HG02870 (cell line): Measurements from ENCODE around the gene ST8SIA2.

Source experiments
- ATAC-seq: cut with Tn5 transposase; IDR thresholded peaks from one replicate; pipeline ENCODE4 v1.9.1; 2021; ENCODE audit warnings: mild to moderate bottlenecking, moderate library complexity; ENCODE audit not compliant: unreplicated experiment

ST8SIA2 gene

DNA sequence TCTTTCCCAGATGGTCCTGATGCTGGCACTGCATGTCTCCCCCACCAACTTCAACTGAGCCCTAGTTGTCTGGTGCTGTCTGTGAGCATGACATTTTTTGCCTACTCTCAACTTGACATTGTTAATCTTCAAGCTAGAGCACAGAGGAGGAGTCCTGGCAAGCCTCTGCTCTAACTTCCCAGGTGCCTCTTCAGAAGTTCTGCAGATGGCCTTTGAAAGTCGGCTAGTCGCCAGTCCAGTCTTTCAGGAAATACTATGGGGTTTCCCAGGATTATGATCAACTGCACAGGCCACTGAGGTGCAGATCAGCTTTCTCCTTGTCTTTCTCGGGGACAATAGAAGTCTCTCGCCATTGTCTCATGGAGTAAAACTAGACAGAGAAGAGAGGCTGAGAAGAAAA lies 86.7 kb downstream of the ST8SIA2 start:
- ATAC-seq, result no peak

DNA sequence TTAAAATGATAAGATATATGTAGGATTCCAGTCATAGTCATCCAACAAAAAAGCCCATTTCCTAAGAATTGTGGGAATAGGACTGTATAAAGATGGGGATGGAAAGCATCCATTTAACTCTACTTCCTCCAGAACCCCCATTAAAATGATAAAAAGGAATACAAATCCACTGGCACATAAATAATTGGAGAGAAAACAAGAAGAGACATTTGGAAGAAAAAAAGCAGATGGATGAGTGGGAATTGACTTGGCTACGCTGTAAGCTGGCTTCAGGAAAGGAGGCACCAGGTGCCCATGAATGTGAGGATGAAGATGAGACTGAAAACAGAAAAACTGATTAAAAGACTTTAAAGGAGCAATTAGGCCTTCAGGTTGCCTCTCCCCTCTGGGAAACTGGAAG lies 91.8 kb downstream of the ST8SIA2 start:
- no peak for ATAC-seq

DNA sequence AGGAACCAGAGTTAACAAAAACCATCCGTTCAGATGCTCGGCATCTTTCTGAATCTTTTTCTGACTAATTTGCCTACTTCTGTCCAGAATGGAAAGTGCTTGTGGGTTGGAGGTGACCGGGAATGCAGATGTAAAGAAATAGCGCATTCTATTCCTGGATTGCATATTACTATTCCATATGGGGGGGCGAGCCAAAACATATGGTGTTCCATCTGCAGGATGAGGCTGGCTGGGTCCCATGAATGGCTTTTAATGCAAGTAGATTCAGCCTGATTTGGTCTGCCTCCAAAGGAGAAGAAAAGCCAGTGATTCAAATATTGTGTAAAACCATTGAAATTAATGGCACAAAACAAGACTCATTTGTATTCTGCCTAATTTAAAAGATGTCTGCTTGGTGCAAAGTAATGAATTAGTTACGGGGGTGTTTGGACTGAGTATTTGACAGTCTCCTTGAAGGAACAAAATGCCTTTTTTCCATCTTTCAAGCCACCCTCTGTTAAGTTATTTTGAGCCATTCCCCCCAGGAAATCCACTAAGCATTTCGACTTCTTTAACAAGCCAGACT lies 99.0 kb downstream of the ST8SIA2 start:
- ATAC-seq, result no peak

DNA sequence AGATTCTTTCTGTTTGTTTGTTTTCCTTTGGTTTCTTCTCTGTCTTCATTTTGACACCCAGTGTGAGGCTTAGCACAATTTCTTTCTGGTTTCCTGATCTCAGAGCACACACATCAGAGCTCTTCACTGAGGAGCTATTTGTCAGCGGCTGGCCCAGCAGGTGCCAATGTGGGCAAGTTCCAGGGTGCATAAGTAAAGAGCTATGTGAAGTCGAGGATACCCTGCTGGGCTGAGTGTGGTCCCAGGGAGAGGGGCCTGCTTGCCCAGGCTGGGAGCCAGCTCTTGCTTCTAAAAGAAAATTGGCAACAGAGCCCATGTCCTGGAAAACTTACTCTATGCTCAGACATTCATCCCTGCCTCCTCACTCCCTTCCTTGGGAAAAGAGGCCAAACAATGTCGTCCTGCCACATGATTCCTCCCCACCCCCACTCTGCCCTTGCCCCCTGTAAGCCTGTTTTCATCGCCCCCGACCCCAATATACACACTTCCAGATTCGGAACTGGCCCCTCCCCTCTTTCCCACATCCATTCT lies 101.2 kb downstream of the ST8SIA2 start:
- no peak for ATAC-seq

DNA sequence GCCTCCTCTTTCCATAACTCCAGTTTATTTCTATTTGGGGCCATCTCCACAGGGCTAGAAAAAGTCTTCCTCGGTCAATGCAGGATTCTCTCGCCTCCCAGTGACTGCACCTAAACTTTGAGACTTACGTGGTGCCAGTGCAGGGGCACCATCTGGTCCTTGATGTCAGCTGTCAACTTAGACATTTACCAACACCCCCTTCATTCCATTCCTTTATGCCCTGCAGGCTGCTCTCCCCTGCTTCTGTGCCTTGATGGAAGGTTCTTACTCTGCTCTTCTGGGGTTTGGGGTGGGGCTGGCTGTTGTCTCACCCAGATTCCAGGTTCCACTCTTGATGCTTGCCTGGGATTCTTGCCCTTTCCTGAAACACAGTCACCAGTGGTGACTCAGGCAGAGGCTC lies 101.8 kb downstream of the ST8SIA2 start:
- ATAC-seq, result no peak

DNA sequence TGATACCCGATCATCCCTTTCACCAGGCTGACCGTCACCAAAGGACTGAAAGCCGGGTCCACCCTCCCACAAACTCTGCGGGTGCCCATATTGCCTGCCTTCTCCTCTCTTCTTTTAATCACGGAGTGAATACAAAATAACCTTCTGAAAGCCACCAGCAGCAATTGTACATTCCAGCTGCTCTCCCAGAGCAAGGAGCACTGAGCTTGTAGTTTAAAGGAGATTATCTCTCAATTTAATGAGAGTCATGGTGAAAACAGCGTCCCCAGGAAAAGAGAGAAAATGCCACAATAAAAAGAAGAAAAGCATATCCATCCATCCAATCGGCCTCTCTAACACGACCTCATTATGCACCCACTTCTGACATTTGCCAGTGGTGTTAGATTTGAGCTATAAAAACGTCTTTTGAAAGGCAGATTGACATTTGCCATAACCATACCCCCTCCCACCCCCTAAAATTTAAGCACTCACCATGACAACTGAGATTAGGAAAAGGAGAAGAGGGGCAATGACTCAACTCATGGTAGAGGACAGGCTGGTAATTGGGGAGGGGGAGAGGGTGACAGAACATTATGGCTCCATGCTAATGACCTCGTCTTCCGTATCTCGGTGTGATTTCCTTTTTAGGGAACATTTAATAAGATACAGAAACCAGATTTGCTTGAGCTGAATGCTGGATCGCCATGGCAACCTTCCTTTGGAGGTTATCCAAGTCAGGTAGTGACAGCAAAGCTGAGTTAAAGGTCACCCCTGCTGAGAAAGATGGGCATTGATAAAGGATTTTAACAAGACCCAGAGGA lies 106.2 kb downstream of the ST8SIA2 start:
- ATAC-seq, result no peak

DNA sequence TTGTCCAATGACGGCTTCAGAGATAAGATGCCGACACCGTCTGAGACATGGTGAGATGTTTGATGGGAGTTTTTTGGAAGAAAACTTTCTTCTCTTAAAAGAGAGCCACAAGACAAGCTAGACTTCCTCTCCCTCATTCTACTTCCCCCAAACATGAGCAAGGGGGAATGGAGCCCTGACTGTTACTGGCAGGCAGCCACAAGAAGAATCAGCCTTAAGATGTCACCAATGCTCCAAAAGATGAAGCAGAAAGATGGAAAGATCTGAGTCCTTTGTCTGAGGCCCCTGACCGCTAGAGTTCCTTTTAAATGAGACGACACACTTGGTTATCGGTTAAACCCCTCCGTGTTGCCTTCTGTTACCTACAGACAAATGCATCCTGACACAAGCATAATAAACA lies 108.7 kb downstream of the ST8SIA2 start:
- no peak for ATAC-seq

DNA sequence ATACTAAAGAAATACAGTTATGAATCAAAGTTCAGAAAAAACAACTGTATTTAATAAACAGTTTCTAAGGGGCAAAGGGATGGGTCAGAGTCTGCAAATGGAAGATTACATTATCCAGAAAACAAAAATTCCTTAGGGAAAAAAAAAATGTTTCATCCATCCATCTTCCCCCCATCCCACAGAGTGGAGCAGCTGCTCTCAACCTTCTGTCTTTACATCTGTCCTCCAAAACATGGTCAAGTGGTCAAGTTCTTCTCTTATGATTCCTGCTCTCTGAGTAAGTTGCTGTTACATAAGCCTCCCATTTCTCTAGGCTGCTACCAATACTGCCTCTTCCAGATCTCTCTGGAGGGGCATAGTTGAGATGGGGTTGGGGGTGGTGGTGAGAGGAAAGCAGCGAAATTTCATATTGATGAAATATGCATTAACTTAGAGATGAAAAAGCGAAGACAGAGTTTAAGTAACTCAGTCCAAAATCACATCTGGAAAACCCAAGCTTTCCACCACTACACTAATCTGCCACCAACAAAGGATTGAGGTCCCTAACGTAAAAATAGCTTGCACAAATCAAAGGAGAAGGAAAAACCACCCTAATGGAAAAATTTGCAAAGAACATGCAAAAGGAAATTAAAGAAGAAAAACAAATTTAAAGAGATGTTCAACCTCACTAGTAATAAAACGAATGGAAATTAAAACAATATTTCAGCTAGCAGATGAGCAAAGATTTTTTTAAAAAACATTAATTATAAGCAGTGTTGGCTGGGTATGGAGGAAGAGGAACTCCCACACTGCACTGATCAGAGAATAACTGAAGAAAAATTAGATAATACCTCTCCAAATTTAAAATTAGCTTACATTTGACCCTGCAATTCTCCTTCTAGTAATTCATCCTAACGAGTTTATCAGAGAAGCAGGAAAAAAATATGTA lies 109.5 kb downstream of the ST8SIA2 start:
- no peak for ATAC-seq

DNA sequence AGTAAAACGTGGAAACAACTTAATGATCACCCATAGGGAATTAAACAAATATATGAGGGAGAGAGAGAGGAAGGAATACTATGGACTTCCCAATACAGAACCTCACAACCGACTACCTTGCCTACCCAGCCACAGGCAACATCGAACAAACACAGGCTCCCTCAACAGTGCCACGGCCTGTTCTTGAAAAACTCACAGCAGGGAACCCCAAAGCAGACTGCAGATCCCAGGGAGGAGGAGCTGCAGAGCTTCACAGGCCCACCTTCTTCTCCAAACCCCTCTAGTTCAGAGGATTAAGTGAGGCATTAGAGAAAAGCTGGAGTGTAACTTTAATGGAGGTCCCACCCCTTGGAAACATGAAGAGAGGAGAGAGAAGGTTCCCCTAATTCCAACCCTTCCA lies 110.2 kb downstream of the ST8SIA2 start:
- ATAC-seq, result no peak

DNA sequence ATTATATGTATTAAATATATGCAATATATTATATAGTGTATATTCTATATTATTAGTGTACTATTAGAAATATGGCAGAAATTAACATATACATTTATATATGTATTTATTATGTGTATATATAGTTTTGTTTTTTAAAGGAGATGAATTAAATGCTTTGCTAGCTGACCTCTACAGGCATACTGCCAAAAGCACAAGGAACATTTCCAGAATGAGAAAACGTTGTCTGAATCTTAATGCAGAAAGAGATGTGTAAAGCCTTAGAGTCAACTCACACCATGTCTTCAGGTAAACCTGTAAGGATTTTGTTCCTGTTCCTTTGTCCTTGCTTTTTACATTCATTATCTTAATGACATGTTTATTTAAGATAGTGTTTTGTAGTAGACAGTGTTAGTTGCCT lies 111.9 kb downstream of the ST8SIA2 start:
- no peak for ATAC-seq

DNA sequence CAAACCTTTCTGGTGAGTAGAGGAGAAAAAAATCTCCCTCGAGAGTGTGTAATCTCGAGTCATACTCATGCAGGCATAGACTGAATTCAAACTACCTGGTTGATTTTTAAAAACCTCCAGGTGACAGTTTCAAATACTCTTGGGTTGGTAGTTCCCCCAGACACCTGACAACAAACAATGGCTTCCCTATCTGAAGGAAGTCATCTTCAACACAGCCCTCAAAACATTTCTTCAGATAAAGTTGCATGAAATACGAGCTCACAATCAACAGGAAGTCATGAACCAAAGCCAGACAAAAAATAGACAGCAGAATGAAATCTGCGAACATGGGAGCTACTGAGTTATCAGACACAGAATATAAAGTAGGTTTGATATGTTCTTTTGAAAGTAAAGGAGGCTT lies 112.8 kb downstream of the ST8SIA2 start:
- ATAC-seq, result no peak

DNA sequence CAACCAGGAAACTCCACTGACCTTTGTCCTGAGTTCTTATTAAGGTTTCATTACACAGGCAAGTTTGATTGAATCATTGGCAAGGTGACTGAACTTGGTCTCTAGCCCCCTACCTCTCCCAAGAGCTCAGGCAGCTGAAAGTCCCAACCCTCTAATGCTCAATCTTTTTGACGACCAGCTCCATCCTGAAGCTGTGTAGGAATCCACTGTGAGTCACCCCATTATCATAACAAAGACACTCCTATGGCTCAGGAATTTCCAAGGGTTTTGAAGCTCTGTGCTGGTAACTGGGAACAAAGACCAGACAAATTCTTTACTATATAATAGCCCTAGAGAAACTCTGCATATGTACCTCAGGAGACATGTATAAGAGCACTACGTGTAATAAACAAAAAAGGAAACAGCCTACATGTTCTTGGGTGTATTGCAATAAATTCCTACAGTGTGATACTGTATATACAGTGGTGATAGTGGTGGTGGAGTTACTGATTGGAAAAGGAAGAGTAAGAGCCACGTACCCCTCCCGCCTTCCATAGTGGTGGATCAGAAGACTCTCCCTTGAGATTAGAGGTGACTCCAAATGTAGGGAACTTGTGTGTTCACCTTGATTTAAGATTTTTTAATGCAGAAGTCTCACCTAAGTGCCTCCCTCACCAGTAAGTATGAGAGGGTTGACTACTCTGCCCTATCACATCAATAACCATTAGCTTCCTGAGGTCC lies 116.6 kb downstream of the ST8SIA2 start:
- no peak for ATAC-seq
